HG03575 (cell line): ENCODE results near the gene CHST1.

Source experiments
- ATAC-seq: cut with Tn5 transposase; IDR thresholded peaks from one replicate; pipeline ENCODE4 v1.9.1; 2021; ENCODE audit not compliant: unreplicated experiment, insufficient number of reproducible peaks, low FRiP score; ENCODE audit errors: extremely low read depth

CHST1 gene, protein sequence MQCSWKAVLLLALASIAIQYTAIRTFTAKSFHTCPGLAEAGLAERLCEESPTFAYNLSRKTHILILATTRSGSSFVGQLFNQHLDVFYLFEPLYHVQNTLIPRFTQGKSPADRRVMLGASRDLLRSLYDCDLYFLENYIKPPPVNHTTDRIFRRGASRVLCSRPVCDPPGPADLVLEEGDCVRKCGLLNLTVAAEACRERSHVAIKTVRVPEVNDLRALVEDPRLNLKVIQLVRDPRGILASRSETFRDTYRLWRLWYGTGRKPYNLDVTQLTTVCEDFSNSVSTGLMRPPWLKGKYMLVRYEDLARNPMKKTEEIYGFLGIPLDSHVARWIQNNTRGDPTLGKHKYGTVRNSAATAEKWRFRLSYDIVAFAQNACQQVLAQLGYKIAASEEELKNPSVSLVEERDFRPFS

DNA sequence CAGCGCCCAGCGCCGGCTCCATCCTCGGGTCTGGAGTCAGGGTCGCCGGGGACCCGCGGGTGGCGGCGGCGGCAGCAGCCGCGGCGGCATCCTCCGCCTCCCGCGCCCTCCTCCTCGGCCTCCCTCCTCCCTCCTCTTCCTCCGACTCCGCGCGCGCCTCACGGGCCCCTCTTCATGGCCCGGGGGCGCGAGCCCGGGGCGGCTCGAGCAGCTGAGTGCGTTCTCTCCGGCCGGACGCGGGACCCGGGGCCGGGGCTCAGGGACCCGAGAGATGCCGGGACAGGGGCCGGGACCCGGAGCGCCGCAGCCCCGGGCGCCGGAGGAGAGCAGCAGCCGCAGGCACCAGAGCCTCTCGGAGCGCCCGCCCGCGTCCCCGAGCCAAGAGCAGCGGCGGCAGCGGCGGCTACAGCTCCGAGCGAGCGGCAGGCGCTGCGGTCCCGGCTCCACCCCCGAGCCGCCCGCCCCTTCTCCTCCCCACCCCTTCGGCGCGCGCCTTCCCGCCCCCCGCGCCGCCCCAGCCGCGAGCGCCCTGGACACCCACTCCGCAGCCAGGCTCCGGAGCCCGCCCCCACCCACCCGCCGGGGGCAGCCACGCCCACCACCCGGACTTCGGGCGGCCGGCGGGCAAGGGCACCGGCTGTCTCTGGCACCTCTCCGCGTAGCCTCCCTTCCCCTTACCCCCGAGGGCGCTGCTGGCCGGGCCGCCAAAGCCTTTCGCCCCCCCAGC, at the start of gene CHST1:
CHST1 (minus strand) TSS at position 417 of the 727 bp plus-strand sequence. CDS start 14,699 bp downstream, outside the sequence.
- no peak for ATAC-seq

DNA sequence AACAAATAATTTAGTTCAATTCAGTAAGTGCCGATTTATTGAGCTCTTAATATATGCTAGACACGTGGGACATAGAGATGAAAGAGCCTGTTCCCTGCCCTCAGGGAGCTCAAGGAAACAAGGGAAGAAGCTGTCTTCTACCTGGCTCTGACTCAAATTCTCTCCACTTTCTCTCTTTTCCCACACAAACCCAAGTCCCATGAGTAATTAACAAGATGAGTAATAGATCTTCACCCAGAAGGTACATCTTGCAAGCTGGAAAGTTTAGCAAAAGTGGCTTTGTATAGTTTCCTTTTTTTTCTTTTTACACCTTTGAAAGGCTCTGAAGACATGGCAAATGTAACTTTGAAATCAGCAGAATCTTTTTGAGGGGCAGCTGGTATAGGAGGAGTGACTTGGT, 48.2 kb upstream of the CHST1 start:
- no peak for ATAC-seq

DNA sequence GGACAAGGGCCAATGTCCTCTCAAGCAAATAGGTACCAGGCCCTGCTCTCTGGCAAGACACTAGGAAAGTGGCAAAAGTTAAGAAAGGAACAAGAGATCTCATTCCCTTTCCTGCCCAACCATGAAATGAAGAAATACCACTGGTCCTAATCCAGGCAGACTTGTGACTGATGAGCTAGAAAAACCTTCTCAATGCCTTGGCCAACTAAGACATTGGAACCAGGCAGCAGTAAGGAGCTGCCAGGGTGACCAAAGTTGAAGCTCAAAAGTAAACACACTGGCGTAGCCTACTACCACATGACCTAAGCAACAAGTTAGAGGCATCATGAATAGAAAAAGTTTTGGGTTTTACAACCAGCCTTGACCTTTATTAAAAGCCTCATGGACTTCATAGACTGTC, 45.1 kb upstream of the CHST1 start:
- ATAC-seq = no peak

DNA sequence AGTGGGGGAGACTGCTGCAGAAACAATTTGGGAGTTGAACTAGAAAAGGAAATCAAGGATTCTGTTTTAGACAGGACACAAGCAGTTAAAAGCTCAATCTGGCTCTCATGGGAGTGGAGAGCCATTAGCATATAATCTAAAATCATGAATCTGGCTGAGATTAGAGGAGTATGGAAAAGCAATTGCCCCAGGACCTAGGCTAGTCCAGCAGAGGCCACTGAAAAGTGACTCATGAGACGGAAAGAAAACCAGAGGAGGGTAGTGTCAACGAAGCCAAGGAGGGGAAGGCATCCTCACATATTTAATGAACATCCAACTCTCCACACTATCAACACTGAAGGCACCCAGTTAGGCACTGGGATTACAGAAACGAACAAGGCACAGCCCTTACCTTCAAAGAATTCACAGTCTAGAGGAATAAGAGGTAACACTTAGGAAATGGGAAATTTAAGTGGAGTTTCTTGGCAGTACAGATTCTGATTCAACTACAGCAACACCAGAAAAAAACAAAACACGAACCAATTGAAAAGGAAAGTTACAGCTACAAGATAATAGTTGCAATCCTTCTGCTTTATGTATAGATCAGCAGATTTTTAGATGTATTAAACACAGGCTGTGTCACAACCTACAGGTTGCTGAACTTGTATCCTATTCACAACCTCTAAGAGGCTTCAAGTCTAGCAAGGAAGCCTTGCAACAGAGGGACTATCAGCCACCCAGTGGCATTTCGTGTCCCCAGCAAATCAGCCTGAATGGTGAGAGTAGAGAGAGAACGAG, 43.7 kb upstream of the CHST1 start:
- no peak for ATAC-seq

DNA sequence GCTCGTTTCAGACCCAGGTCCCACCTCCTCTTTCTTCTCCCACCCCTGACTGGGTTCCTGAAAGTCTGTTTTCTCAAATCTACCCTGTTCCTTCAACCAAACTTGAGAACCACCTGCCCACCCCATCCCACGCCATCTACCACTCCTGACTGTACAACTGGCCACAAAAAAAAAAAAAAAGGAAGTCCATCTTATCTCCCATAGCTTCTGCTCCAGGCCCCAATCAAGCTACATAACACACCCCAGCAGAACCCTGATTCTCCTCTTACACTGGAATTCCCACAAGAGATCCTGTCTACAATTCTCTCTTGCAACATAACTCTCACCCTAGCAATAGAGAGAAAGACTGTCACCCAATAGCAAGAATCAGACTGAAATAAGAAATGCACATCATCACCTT, 39.2 kb upstream of the CHST1 start:
- no peak for ATAC-seq

DNA sequence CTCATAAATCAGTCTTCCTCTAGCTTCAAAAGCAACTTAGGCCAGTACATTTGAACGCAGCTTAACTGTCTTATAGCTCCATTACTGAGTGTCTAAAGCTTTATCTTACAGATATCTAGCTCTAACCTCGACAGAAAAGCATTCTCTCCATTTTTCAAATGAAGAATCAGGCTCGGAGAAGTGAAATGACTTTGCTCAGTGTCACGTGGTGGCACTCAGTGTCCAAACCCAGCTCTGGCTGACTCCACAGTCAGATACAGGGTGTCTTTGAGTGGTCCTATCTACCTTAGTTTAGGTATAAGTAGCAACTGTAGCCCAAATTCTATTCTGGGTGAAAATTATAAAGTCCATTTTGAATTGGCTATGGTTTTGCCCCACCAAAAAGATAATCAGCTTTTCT, 38.7 kb upstream of the CHST1 start:
- no peak for ATAC-seq

DNA sequence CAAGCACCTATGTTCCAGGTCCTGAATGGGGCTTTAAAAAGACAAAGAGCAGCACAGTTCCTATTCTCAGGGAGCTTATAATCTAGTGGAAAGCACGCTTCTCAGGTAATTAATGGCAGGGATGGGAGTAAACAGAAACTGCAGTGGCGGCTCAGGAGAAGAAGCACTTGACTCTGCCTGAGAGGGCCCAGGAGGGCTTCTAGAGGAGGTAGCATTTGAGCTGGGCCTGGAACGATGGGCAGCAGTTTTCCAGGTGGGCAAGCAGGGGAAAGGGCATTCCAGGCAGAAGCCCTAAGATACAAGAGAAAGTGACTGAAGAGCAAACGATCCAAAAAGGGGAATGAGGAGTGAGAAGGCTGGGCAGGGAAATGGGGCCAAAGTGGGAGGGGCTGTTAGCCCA, 37.1 kb upstream of the CHST1 start:
- ATAC-seq = no peak

DNA sequence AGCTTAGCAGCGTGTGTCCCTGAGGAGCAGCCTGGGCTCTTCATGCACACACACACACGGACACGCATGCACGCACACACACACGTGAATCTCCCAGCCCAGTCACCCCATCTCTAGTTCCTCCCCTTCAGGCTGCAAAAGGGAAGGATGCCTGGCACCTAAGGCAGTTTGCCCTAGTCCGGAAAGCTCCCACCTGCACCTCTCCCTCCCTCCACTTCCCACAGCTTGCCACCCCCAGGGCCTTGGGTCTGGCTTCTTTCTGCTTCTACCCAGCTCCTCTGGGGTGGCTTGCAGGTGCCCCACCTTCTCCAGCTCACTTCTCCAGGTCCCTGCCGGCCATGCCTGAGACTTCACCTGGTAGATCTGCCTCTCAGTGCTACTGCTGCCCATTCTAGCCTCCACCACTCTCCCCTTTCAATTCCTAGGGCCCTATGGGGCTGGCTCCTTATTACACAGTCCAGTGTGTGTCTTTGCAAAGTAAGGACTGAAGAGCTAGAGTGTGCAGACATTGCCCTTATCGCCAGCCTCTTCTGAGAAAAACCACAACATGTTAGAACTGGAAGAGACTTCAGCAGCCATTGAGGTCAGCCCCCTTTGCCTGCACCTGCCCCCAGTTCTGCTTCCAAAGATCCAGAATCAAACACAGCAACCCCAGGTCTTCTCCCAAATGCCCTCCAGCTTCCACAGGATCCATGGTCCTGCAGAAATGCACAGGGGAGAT, 33.5 kb upstream of the CHST1 start:
- no peak for ATAC-seq

DNA sequence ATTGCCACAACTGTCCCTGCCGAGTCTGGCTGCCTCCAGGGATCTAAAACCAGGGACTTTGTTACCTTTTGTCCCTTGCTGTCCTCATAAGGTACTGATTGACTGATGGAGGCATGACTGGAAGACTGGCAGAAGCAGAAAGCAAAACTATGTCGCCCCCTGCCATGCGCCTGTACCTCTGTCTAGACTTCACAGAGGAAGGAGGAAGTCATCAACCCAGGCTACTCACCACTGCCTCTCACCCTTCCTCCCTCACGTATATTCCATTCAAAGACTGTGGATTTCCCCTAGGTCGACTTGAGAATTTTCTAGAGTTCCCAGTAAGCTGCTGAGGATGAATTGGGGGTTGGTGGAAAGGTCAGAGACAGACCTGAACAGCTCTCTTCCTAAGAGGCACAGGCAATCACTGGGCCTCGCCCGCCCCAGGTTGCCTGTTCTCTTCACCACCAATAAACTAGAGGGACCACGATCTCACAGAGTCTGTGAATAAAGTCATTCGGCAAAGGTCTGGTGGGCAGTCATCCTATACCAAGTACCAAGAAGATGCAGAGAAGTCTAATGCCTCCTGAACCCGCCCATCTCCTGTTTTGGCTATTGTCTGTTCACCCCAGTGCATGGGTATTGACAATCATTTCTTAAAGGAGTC, 27.5 kb upstream of the CHST1 start:
- ATAC-seq = no peak

DNA sequence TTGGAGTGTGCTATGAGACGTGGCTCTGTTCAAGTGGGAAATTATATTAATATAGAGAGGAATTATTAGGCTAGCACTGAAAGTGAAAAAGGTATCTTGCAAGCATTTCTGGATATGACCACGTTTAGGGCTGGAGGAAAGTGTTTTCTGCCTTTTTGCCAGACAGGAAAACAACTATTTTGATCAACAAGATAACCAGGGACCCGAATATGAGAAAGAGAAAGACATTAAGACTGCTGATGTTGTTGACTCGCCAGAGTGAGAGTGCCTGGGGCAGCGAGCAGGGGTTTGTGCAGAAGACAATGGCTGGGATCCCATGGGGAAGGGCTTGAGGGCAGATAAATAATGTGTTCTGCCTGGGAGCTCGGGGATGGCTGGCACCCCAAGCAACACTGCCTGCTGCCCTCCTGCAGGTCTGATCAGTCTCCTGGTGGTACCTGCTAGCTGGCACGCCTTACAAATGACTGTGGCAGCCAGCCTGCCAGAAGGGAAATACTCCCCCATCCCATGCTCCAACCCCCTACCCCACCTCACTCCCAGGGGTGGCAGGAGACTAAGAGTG, 23.1 kb upstream of the CHST1 start:
- no peak for ATAC-seq

DNA sequence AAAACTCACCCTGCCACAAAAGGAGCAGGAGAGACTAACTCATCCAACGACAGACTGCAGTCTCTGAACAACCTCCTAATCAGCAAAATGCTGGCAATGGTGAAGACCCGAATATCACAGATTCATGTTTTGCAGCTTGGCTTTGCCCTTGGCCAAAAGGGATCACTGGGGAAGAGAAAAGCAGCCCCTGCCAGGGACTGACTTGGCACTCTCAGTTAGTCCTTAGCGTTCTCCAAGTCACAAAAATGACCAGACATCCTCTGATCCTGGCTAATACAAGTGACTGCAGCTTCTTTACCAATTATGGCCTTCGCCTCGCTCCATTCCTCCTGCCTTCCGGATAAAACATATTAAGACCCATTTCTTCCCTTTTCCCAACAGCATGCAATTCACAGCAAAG, 22.4 kb upstream of the CHST1 start:
- ATAC-seq = no peak

DNA sequence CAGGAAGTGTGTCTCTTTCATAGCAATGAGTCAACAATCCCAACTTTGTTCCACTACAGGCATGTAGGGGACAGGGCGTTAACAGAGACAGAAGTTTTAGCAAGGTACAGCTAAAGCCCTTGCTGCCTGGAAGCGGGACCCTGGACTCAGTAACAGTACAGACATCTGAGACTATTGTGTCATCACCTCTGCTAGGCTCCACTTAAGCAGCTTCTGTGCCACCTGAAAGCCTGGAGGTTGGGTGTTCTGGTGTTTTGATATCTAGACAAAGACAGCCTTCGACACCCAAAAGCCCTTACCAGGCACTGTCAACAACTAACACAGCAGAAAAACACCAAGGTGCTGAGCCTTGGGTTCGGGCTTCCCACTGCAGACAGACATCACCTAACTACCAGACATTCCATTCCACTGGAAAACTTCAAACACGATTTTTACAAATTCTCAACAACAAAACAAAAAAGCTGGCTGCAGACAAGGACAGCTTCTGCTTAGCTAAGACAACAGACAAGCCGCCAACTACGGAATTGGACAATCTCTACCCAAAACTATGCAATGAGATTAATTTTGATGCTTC, 20.6 kb upstream of the CHST1 start:
- no peak for ATAC-seq

DNA sequence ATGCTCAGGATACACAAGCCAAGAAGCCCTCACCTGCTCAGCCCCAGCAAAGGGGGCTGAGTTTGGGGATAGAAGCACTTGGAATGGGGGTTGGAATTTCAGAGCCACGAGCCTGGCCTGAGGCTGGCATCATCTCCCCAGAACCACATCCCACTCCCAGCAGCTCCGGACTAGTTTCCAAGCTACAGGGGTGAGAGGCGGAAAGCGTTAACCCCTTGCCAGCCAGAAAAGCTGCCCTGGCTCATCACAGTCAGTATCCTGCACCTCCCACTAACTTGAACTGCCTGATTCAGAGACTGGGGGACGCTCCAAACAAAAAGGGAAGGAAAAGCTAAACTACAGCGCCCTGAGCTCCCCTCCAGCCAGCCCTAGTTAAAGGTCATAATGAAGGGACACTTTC, 19.0 kb upstream of the CHST1 start:
- no peak for ATAC-seq

DNA sequence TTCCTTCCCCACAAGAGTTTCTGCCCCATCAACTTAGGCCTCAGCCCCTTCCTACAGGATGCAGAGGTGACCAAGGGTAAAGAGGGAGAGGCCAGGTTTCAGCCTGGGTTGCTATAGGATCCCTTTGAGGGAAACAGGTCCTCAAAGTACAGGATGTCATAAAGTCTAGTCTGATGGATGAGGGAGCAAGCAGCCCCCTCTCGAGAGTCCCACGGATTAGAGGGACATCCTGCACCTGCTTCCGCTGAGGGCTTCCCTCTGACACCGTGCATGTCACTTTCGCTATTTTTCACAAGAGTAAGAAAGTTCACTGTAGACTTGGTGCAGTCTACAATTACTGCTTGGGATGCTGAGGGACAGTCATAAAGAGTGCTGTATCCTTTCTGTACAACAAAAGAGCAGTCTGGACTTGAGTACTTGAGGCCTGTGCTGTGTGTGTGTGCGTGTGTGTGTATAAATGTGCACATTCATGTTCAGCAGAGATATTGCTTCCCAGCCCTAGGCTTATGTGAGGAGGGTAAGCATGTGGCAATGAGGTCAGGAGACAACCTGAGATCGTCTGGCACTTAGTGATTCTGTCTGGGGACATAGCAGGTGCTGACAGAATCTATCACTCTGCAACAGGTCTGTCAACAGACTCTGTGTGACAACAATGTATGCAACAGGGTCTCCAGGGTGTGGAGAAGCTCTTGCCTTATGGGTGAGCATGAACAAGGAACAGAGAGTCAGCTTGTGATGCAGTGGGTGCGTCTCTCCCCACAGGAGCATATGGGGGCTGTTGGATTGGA, 18.0 kb upstream of the CHST1 start:
- no peak for ATAC-seq

DNA sequence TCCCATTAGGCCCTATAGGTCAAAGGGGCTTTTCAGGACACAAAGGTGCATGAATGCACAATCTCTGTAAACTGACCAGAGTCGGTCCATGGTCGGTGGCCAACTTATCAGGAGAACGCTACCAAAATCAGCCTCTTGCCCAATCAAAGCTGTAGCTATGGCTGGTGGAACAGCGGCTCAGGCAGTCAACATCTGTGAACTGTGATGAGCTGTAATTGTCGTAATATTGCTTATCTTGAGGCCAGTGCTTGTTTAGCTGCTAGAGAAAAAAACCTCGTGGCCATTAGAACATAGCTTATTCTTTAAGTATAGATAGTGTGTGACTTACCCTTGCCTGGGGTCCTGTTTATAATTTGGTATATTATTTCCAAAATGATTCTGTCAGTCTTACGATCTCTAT, 14.4 kb upstream of the CHST1 start:
- ATAC-seq = no peak

DNA sequence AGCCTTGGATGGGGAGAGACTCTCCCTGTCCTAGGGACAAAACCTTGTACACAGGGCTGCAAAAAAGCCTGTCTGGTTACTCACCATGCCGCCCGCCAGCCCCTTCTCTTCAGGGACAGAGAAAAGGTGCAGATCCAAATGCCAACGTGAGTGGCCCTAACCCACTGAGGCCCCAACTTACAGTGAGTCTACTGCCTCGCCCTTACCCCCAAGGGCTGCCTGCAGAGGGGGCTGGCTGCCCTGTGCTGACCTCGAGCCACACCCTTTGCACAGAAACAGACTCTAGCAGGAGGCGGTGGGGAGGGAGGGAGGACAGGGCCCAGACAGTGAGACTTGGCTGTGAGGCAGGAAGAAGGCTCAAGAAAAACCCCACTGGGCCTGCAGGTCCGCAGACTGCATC, 13.6 kb upstream of the CHST1 start:
- ATAC-seq = no peak

DNA sequence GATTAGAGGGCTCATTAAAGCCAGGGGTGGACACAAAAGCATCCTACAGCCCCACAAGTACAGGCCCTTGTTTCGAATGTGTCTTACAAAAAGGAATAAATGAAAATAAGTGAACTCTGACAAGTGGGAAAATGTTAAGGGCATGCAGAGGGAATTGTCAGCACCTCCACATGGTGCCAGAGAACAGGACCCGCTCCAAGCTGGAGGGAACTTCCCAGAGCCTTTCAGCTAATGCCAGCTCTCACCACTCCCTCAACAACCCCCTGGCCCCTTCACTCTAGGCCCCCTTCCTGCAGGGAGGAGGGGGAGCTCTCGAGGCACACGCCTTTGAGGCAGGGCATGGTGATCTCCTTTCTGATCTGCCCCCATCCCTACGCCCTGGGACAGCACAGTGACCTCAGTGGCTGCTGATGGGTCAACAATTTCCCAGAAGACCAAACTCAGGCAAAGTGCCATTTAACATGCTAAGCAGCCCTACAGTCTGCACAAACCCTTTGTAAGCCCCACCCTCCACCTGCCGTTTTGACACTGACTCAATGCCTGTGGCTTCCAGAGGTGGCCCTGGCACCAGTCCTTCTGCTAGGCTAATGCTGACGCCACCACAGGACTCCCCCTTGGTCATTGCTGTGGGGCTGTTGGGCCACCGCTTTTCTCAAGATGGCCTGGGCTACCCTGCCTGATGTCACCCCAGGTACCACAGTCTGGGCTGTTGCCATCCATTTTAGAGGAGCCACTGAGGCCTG, 12.5 kb upstream of the CHST1 start:
- ATAC-seq = no peak
